Activated naive CD8-positive, alpha-beta T cell (primary cell): ENCODE results near the gene CAD.
"Not testable (repeated sequence)": the region's sequence is repeated elsewhere in the genome, so short reads cannot be mapped to it uniquely, and the experiment has no call there.

Source experiments
- H3K27ac Mint-ChIP-seq: one replicate; pipeline ENCODE4 v1.8.0; 2021; ENCODE audit warnings: mixed read lengths
- H3K27me3 Mint-ChIP-seq: one replicate; pipeline ENCODE4 v1.8.0; 2021; ENCODE audit warnings: mixed read lengths
- H3K36me3 Mint-ChIP-seq: one replicate; pipeline ENCODE4 v1.8.0; 2021; ENCODE audit warnings: mixed read lengths
- H3K4me1 Mint-ChIP-seq: one replicate; pipeline ENCODE4 v1.8.0; 2021; ENCODE audit warnings: low read depth, mixed read lengths
- H3K4me3 Mint-ChIP-seq: one replicate; pipeline ENCODE4 v1.8.0; 2021; ENCODE audit warnings: mild to moderate bottlenecking, mixed read lengths
- H3K9me3 Mint-ChIP-seq: one replicate; pipeline ENCODE4 v1.8.0; 2021; ENCODE audit warnings: low read depth, mixed read lengths

CAD gene

DNA sequence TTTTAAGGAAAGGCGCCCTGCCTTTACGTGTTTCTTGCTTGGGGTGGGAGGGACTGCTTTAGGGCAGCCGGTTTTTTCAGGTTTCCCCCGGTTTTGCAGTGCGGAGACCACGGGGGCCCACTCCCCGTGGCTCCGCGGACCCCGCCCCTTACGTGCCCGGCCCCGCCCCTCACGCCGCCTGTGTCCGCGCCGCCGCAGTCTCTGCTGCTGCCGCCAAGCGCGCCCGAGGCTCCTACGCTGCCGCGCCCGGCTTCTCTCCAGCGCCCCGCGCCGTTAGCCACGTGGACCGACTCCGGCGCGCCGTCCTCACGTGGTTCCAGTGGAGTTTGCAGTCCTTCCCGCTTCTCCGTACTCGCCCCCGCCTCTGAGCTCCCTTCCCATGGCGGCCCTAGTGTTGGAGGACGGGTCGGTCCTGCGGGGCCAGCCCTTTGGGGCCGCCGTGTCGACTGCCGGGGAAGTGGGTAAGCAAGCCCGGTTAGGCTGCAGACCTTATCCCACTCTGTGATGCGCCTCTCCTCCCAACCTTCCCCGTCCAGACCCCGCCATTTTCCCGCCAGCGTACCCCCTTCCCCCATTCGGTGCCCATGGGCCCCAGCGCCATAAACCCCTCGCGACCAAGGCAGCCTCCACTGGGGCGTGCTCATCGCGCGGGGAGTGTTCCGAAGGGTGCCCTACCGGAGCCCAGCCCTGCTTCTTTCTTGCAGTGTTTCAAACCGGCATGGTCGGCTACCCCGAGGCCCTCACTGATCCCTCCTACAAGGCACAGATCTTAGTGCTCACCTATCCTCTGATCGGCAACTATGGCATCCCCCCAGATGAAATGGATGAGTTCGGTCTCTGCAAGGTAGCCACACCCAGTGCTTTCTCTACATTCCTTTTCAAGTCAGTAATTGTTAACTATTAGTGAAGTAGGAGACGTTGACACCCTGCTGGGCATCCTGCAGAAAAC is at the start of gene CAD:
CAD (plus strand) TSS at position 197 of the 949 bp plus-strand sequence; CDS start at position 380, 183 bp downstream.
- Mint-ChIP-seq H3K9me3 (no peaks in the 10 kb centered on the region), H3K27ac (peak within 1 kb of the TSS; percentile 98), H3K27me3 (no peaks in the 10 kb centered on the region), H3K4me1 (peaks cover 41% of the 10 kb centered on the region), H3K36me3 (peaks cover 28% of the 10 kb centered on the region), H3K4me3 (peak within 1 kb of the TSS; percentile 99)

DNA sequence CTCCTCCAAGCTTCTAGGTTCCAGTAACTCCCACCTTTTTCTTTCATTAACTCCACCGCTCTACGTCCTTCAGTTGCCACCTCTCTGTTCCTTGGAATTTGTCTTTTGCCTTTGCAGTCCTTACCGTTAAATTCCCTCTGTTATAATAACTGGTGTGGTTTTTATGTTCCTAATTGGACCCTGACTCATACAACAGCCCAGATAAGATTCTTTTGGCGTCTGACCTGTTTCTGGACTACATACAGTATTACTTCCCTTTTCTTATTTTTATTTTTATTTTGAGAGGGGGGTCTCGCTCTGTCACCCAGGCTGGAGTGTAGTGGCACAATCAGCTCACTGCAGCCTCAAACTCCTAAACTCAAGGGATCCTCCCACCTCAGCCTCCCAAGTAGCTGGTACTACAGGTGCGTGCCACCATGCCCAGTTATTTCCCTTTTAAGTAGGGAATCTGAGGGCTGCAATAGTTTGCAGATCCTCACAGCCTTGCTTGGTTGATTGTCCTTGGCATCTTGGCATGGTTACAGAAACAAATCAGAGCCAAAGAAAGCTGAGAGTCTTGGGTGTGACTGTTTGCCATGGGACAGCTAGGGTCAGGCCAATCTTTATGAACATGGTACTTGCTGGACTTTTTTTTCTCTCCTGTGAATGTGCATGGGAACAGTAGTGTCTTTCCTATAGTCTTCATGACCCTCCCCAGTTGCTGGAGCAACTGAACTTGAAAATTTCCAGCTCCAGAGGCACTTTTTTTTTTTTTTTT is 46.4 kb upstream of the CAD start:
- Mint-ChIP-seq H3K27ac (no peak overlapping the region), H3K36me3 (no peaks in the 10 kb centered on the region), H3K4me3 (peak overlapping the region; percentile 46), H3K4me1 (peaks cover 4% of the 10 kb centered on the region), H3K9me3 (no peaks in the 10 kb centered on the region), H3K27me3 (no peaks in the 10 kb centered on the region)

DNA sequence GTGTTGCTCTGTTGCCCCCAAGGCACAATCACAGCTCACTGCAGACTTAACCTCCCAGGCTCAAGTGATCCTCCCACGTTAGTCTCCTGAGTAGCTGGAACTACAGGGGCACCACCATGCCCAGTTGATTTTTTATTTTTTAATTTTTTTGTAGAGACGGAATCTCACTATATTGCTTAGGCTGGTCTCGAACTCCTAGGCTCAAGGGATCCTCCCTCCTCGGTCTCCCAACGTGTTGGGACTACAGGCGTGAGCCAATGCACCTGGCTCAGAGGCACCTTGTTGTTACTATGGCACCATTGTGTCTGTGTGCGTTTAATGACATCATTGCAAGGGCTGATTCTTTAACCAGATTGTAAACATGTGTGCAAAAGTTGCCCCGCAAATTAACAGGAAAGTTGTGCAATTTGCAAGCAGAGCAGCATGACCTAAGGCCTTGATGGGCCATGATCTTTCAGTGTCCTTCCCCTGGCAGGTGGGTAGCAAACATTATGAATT is 45.8 kb upstream of the CAD start:
- no peak overlapping the region for H3K27ac Mint-ChIP-seq
- no peaks in the 10 kb centered on the region for H3K36me3 Mint-ChIP-seq
- H3K27me3 Mint-ChIP-seq = peaks cover under 1% of the 10 kb centered on the region
- H3K4me3 Mint-ChIP-seq = no peak overlapping the region
- no peaks in the 10 kb centered on the region for H3K9me3 Mint-ChIP-seq
- H3K4me1 Mint-ChIP-seq = peaks cover 4% of the 10 kb centered on the region

DNA sequence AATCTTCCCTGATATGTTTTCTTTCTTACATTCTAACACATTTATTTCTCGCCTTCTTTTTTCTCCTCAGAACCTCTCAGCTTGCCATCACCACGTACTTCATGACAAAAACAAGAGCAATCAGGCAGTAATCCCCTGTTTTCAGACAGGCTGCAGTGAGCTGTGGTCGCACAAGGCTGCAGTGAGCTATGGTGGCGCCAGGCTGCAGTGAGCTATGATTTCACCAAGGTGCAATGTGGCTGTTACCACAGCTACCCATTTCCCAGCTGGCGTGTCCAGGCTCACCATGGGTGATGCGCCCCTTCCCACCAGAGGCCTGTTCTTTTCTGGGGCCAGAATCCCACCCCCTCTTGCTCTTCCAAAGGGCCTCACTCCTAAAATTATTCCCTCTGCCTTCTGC is 42.5 kb upstream of the CAD start:
- H3K9me3 Mint-ChIP-seq = no peaks in the 10 kb centered on the region
- H3K36me3 Mint-ChIP-seq = no peaks in the 10 kb centered on the region
- H3K27ac Mint-ChIP-seq = no peak overlapping the region
- H3K4me1 Mint-ChIP-seq = peaks cover 4% of the 10 kb centered on the region
- H3K4me3 Mint-ChIP-seq = no peak overlapping the region
- peaks cover 12% of the 10 kb centered on the region for H3K27me3 Mint-ChIP-seq

DNA sequence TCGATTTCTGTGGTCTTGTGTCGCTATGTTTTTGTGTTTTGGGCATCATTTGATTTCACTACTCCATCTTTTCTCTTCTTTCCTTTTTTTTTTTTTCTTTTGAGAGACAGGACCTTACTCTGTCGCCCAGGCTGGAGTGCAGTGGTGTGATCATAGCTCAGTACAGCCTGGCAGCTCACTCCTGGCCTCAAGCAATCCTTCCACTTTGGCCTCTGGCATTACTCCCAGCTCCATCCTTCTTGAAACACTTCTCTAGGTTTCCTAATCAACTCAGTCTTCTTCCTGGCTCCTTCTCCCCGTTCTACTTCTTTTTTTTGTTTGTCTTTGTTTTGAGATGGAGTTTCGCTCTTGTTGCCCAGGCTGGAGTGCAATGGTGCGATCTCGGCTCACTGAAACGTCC is 41.8 kb upstream of the CAD start:
- Mint-ChIP-seq H3K36me3 (no peaks in the 10 kb centered on the region), H3K4me3 (no peak overlapping the region), H3K27me3 (peaks cover 14% of the 10 kb centered on the region), H3K9me3 (no peaks in the 10 kb centered on the region), H3K4me1 (peaks cover 2% of the 10 kb centered on the region), H3K27ac (no peak overlapping the region)

DNA sequence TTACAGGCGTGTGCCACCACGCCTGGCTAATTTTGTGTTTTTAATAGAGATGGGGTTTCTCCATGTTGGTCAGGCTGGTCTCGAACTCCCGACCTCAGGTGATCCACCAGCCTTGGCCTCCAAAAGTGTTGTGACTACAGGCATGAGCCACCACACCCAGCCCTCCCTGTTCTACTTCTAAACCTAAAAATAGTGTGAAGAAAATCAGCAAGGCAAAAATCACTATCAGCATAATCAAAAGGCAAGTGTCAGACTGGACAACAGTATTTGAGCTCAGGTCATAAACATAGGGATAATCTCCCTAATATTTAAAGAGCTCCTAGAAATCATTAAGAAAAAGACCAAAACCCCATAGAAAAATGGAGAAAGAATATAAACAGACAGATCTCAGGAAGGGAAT is 41.4 kb upstream of the CAD start:
- H3K27ac Mint-ChIP-seq, H3K4me1 Mint-ChIP-seq, H3K4me3 Mint-ChIP-seq, H3K36me3 Mint-ChIP-seq, H3K9me3 Mint-ChIP-seq: not testable (repeated sequence)
- peaks cover 17% of the 10 kb centered on the region for H3K27me3 Mint-ChIP-seq

DNA sequence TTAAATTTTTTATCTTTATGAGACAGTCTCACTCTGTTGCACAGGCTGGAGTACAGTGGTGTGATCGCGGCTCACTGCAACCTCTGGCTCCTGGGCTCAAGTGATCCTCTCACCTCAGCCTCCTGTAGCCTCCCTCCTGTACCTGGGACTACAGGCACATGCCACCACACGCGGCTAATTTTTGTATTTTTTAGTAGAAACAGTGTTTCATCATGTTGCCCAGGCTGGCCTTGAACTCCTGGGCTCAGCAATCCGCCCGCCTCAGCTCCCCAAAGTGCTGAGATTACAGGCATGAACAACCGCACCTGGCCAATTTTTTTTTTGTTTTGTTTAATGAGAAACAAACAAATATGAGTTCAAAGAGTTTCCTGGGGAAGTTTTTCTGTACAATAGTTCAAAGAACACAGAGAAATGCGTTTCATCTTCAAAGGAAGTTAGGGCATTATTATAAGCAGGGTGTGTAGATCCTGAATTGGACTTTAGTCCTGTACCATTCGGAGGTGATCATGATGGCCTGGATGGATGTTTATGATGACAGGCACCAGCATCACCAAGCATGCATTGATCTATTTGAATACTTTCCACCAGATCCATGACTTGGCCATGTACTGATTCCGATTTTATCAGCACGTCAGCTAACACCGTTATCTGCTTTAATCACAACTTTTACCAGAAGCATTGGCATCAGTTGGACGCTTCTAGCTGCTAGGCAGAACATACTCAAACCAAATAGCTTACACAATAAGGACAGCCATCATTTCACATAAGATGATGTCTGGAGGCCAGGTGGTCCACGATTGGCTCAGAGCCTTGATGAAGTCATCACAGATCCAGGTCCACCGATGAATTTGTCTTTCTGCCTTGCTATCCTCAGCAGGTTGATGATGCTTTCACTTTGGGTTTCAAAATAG is 39.5 kb upstream of the CAD start:
- Mint-ChIP-seq H3K4me3 (no peak overlapping the region), H3K27me3 (peaks cover 25% of the 10 kb centered on the region), H3K9me3 (no peaks in the 10 kb centered on the region), H3K4me1 (no peaks in the 10 kb centered on the region), H3K27ac (no peak overlapping the region), H3K36me3 (no peaks in the 10 kb centered on the region)

DNA sequence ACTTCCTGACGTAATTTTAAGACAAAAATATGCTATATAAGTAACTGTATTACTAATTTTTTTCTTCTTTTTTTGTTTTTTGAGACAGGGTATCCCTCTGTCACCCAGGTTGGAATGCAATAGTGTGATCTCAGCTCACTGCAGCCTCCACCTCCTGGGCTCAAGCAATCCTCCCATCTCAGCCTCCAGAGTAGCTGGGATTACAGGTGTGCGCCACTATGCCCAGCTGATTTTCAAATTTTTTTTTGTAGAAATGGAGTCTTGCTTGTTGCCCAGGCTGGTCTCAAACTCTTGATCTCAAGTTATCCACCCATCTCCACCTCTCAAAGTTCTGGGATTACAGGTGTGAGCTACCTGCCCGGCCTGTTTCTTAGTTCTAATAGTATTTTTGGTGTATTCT is 38.7 kb upstream of the CAD start:
- Mint-ChIP-seq H3K4me1 (no peaks in the 10 kb centered on the region), H3K27ac (no peak overlapping the region), H3K36me3 (no peaks in the 10 kb centered on the region), H3K9me3 (no peaks in the 10 kb centered on the region), H3K4me3 (no peak overlapping the region), H3K27me3 (peaks cover 25% of the 10 kb centered on the region)

DNA sequence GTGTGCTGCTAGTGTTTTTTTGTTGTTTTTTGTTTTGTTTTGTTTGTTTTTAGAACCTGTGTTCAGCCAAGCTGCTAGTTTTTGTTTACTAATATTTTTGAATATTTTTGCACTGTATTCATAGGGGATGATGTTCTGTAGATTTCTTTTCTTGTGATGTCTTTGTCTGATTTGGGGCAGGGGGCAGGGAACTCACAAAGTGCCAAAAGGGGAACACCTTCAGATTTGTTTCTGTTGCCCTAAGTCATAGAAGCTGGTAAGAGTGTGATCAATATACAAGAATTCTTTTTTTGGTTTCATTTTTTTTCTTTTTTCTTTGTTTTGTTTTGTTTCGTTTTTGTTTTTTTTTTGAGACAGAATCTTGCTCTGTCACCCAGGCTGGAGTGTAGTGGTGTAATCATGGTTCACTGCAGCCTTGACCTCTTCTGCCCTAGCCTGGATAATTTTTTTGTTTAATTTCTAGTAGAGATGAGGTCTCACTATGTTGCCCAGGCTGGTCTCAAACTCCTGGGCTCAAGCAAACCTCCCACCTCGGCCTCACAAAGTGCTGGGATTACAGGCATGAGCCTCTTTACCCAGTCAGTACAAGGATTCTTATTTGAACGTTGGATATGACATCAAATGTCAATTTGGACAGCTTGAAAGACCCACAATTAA is 37.7 kb upstream of the CAD start:
- Mint-ChIP-seq H3K27me3 (peaks cover 25% of the 10 kb centered on the region), H3K9me3 (no peaks in the 10 kb centered on the region), H3K36me3 (no peaks in the 10 kb centered on the region), H3K27ac (no peak overlapping the region), H3K4me1 (no peaks in the 10 kb centered on the region), H3K4me3 (no peak overlapping the region)

DNA sequence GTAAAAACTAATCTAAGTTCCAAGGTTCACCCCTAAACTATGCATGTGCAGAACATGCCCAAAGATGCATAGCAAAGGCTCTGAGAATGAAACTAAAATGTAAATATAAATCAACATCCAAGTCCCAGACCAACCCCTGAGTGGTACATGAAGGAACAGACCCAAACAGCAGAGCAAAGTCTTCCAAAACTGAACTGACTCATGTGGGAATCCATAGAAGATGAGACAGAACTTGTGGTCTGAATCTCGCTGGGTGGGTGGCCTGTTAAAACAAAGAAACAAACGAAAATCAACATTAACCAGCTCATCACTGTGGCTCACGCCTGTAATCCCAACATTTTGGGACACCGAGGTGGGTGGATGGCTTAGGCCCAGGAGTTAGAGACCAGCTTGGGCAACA is 34.8 kb upstream of the CAD start:
- no peaks in the 10 kb centered on the region for H3K9me3 Mint-ChIP-seq
- H3K27me3 Mint-ChIP-seq = peaks cover 23% of the 10 kb centered on the region

DNA sequence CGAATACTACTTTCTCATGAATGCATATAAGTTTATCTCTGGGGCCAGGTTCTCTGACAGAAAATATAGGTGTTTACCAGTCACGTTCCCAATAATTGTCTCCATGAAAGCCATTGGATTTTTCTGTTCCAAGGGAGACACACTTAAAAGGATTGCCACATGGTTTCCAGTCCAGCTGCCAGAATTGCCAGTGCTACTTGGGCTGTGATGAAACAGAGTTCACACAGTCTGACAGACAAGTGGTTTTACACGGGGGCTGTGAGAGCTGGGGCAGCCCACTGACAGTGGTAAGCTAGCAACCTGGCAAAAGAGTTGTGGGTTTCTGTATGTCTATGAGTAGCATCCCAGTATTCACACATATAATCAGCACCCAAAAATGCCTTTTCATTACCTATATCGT is 33.1 kb upstream of the CAD start:
- H3K27me3 Mint-ChIP-seq = peaks cover 16% of the 10 kb centered on the region
- H3K4me3 Mint-ChIP-seq = no peak overlapping the region
- H3K9me3 Mint-ChIP-seq = no peaks in the 10 kb centered on the region
- H3K27ac Mint-ChIP-seq = no peak overlapping the region
- no peaks in the 10 kb centered on the region for H3K4me1 Mint-ChIP-seq
- H3K36me3 Mint-ChIP-seq = no peaks in the 10 kb centered on the region

More for the DNA sequence above, 34.8 kb upstream of the CAD start:
- no peak overlapping the region for H3K27ac Mint-ChIP-seq
- no peaks in the 10 kb centered on the region for H3K4me1 Mint-ChIP-seq
- no peaks in the 10 kb centered on the region for H3K36me3 Mint-ChIP-seq
- no peak overlapping the region for H3K4me3 Mint-ChIP-seq

DNA sequence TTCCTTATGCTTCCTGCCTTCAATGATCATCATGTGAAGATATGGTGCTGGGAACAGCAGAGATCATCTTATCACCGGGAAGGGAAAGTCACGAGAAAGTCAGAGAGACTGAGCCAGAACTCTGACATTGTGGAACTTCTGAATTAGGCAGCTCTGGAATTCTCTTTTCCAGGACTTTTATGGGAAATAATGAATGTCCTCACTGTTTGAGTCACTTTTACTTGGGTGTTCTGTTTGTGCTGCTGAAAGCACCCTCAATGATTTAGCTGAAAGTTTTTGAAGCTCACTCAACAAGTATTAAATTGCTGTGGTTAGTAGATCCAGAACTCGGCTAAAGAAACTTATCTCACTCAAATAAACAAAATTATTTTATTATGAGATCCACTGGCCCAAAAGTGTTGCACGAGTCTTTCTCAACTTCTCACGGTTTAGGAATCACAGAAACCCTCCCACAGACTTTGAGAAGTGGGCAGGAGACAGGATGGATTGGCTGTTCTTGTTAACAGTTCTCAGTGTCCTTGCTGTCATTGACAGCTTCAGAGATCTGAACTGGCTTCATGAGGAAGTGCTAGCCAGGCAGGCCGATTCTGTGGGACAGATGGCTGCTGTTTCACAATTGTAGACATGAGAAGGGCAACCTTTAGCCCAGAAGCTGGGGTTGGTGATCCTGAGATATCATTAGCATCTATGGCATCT is 31.7 kb upstream of the CAD start:
- Mint-ChIP-seq H3K9me3 (no peaks in the 10 kb centered on the region), H3K27me3 (peaks cover 12% of the 10 kb centered on the region), H3K36me3 (no peaks in the 10 kb centered on the region), H3K4me3 (no peak overlapping the region), H3K27ac (no peak overlapping the region), H3K4me1 (no peaks in the 10 kb centered on the region)

DNA sequence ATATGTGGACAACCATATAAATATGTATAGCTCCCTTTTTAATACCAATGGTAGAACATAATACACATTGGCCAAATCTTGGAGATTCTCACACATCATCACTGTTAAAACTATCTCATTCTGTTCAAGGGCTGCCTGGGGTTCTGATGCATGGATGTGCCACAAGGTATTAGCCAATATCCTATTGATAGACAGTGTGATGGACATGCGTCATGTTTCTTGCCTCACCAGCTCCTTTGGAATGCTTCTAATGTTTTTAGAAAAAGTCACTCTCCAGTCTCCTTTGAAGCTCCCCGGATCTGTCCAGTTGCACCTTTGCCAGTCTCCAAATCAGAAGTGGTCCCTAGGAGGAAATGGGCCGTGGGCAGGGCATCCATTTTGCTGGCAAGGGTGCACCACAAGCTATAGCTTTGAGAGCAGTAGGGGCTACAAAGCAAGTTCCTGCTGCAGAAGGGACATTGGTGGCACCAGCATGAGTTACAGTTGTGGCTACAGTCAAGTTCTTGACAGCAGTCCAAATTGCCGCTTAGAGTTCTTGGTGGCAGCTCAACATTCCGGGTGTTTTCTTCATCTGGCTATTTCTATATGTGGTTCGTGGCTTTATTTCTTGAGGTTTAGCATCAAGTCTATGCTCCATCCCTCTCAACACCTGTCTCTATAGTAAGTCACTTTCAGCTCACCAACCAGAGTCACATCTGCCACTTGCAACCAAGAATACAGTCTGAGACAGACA is 30.4 kb upstream of the CAD start:
- no peaks in the 10 kb centered on the region for H3K36me3 Mint-ChIP-seq
- H3K27ac Mint-ChIP-seq = no peak overlapping the region
- H3K9me3 Mint-ChIP-seq = no peaks in the 10 kb centered on the region
- H3K4me1 Mint-ChIP-seq = no peaks in the 10 kb centered on the region
- peaks cover 4% of the 10 kb centered on the region for H3K27me3 Mint-ChIP-seq
- H3K4me3 Mint-ChIP-seq = no peak overlapping the region
